Type B pancreatic cell (in vitro differentiated cells): ENCODE measurements around the gene CLRN3. TPM values are rescaled to one million over a fixed set of nuclear protein-coding genes. Genes with fewer than 3 reads are reported as not detected.

Source experiments
- DNase-seq: peaks from one replicate; pipeline ENCODE4 v3.0.0; 2021; ENCODE audit warnings: mixed read lengths; ENCODE audit not compliant: unreplicated experiment; ENCODE audit errors: extremely low spot score
- H3K27ac Mint-ChIP-seq: 2 replicates; pipeline ENCODE4 v1.8.0; 2021; ENCODE audit warnings: mild to moderate bottlenecking, mixed read lengths
- H3K27me3 Mint-ChIP-seq: 2 replicates; pipeline ENCODE4 v1.8.0; 2021; ENCODE audit warnings: mixed read lengths
- H3K36me3 Mint-ChIP-seq: 2 replicates; pipeline ENCODE4 v1.8.0; 2021; ENCODE audit warnings: mixed read lengths
- H3K4me1 Mint-ChIP-seq: one replicate; pipeline ENCODE4 v1.8.0; 2021; ENCODE audit warnings: mixed read lengths; ENCODE audit not compliant: unreplicated experiment
- H3K4me3 Mint-ChIP-seq: 2 replicates; pipeline ENCODE4 v1.8.0; 2021; ENCODE audit warnings: mild to moderate bottlenecking, mixed read lengths
- H3K9me3 Mint-ChIP-seq: 2 replicates; pipeline ENCODE4 v1.8.0; 2021; ENCODE audit warnings: mixed read lengths
- CTCF ChIP-seq: fragments of 200-600 bp; sonication (generic); conservative IDR thresholded peaks from 2 replicates; pipeline ENCODE4 v1.5.0; 2021; ENCODE audit warnings: antibody characterized with exemption, mild to moderate bottlenecking
- total RNA-seq: library from RNA; stranded (reverse); gene quantifications from 2 replicates; pipeline ENCODE4 v1.2.1, GENCODE V29; 2021; ENCODE audit warnings: low replicate concordance

Gene CLRN3
- total RNA-seq, 1 donor from 2014 or later = 2.2 TPM

- H3K9me3 Mint-ChIP-seq = no peaks in the 10 kb centered on the region
- H3K4me3 Mint-ChIP-seq = no peak overlapping the region
- no peak overlapping the region for H3K27ac Mint-ChIP-seq
- peaks cover 33% of the 10 kb centered on the region for H3K27me3 Mint-ChIP-seq
- no peaks in the 10 kb centered on the region for H3K36me3 Mint-ChIP-seq
- TF ChIP-seq CTCF = no peak
- H3K4me1 Mint-ChIP-seq = peaks cover 3% of the 10 kb centered on the region
- DNase-seq = no peak
Measured at GRCh38 chr10:127903789-127904188, 11.0 kb upstream of the CLRN3 start.

DNA sequence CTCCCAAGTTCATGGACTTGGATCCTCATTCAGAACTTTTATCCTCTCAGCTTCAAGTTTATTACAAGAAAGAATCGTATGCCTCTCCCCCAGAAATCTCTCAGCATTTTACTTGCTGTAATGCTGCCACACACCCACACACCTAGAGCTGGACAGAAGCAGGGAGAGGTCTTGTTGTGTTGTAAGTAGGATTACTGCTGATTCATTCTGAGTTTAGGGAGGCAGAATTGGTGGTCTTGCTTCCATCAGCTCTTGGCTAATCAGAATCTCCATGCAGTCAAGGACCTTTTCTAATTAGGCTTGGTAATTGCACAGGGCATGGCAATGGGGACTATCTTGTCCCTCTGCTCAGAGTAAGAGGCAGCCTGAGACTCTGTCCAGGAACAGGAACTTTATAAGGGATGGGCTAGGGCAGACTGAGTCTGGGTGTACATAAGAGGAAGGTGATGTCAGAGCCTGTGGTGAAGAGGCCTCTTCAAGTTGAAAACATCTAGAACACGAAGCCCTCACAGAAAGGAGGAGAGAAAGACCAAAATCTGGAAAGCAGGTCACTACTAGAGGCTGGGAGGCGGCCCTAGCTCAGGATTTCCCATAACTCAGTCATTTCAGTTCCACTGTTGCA is 7.1 kb upstream of the CLRN3 start:
- Mint-ChIP-seq H3K9me3 (no peaks in the 10 kb centered on the region), H3K4me1 (no peaks in the 10 kb centered on the region), H3K27me3 (peaks cover 7% of the 10 kb centered on the region), H3K27ac (no peak overlapping the region), H3K4me3 (no peak overlapping the region), H3K36me3 (no peaks in the 10 kb centered on the region)
- DNase-seq = no peak
- no peak for TF ChIP-seq CTCF

DNA sequence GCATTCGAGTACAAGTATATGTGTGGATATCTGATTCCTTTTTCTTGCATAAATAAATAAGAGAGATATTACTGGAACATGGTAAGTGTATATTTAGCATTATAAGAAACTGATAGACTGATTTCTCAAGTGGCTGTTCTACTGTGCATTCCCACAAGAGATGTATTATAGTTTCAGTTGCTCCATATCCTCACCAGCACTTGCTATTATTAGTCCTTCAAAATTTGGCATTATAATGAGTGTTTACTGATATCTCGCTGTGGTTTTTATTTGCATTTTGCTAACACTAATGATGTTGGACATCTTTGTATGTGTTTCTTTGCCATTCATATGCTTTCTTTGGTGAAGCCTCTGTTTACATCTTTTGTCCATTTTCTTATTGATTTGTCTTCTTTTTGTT is 4.4 kb upstream of the CLRN3 start:
- no peaks in the 10 kb centered on the region for H3K36me3 Mint-ChIP-seq
- no peak for DNase-seq
- no peak overlapping the region for H3K27ac Mint-ChIP-seq
- no peaks in the 10 kb centered on the region for H3K4me1 Mint-ChIP-seq
- no peak overlapping the region for H3K4me3 Mint-ChIP-seq
- H3K9me3 Mint-ChIP-seq = no peaks in the 10 kb centered on the region
- no peak for TF ChIP-seq CTCF
- peaks cover 9% of the 10 kb centered on the region for H3K27me3 Mint-ChIP-seq

- TF ChIP-seq CTCF = no peak
- no peaks in the 10 kb centered on the region for H3K4me1 Mint-ChIP-seq
- no peak overlapping the region for H3K27ac Mint-ChIP-seq
- DNase-seq = no peak
- no peaks in the 10 kb centered on the region for H3K36me3 Mint-ChIP-seq
- H3K9me3 Mint-ChIP-seq = no peaks in the 10 kb centered on the region
- H3K4me3 Mint-ChIP-seq = no peak overlapping the region
- H3K27me3 Mint-ChIP-seq = peaks cover 9% of the 10 kb centered on the region
Measured at GRCh38 chr10:127896590-127896989, 3.8 kb upstream of the CLRN3 start.

GRCh38 chr10:127894146-127894545 is 1.4 kb upstream of the CLRN3 start:
- no peak overlapping the region for H3K4me3 Mint-ChIP-seq
- no peaks in the 10 kb centered on the region for H3K36me3 Mint-ChIP-seq
- TF ChIP-seq CTCF = no peak
- H3K27ac Mint-ChIP-seq = no peak overlapping the region
- no peak for DNase-seq
- H3K4me1 Mint-ChIP-seq = no peaks in the 10 kb centered on the region
- no peaks in the 10 kb centered on the region for H3K9me3 Mint-ChIP-seq
- peaks cover 11% of the 10 kb centered on the region for H3K27me3 Mint-ChIP-seq
